Mononuclear cell (primary cell): ENCODE data around the gene ABT1. TPM values are rescaled to one million over a fixed set of nuclear protein-coding genes. Genes with fewer than 3 reads are reported as not detected.

Source experiments
- H3K27me3 ChIP-seq: 2 replicates; pipeline ENCODE4 v1.6.0; 2011; ENCODE audit warnings: low read length, control low read depth; ENCODE audit not compliant: insufficient read depth
- H3K4me1 ChIP-seq: 2 replicates; pipeline ENCODE4 v1.5.1; 2011; ENCODE audit warnings: mild to moderate bottlenecking, low read length, control low read depth; ENCODE audit not compliant: insufficient read depth
- H3K4me3 ChIP-seq: 2 replicates; pipeline ENCODE4 v1.5.1; 2011; ENCODE audit warnings: mild to moderate bottlenecking, low read length, moderate library complexity
- H3K9me3 ChIP-seq: 2 replicates; pipeline ENCODE4 v1.5.1; 2011; ENCODE audit warnings: low read depth, mild to moderate bottlenecking, control low read depth, low read length
- total RNA-seq: library from RNA; depleted of rRNA; stranded (reverse); fragments of >200 nt; gene quantifications from one replicate; pipeline ENCODE4 v1.2.3, GENCODE V29; 2012

The ABT1 gene
- total RNA-seq, 1 donor: 36.9 TPM

GRCh38 chr6:26609463-26609862 lies 12.7 kb downstream of the ABT1 start:
- Histone ChIP-seq H3K4me1 (peaks cover 11% of the 10 kb centered on the region), H3K4me3 (no peak overlapping the region), H3K9me3 (no peaks in the 10 kb centered on the region), H3K27me3 (peaks cover 30% of the 10 kb centered on the region)

GRCh38 chr6:26611599-26611998 lies 14.8 kb downstream of the ABT1 start:
- Histone ChIP-seq H3K4me3 (no peak overlapping the region), H3K27me3 (peaks cover 50% of the 10 kb centered on the region), H3K4me1 (peaks cover 14% of the 10 kb centered on the region), H3K9me3 (peaks cover 7% of the 10 kb centered on the region)

GRCh38 chr6:26613201-26613600 lies 16.4 kb downstream of the ABT1 start:
- Histone ChIP-seq H3K9me3 (peaks cover 12% of the 10 kb centered on the region), H3K27me3 (peaks cover 56% of the 10 kb centered on the region), H3K4me1 (peaks cover 14% of the 10 kb centered on the region), H3K4me3 (no peak overlapping the region)

- Histone ChIP-seq H3K4me3 (no peak overlapping the region), H3K9me3 (peaks cover 12% of the 10 kb centered on the region), H3K4me1 (peaks cover 14% of the 10 kb centered on the region), H3K27me3 (peaks cover 56% of the 10 kb centered on the region)
Measured at GRCh38 chr6:26613689-26614683, 17.2 kb downstream of the ABT1 start.

GRCh38 chr6:26623339-26623859 lies 26.6 kb downstream of the ABT1 start:
- no peak overlapping the region for H3K4me3 ChIP-seq
- H3K4me1 ChIP-seq: no peaks in the 10 kb centered on the region
- peaks cover 7% of the 10 kb centered on the region for H3K9me3 ChIP-seq

GRCh38 chr6:26624557-26624956 lies 27.8 kb downstream of the ABT1 start:
- Histone ChIP-seq H3K4me1 (no peaks in the 10 kb centered on the region), H3K4me3 (no peak overlapping the region), H3K27me3 (peaks cover 8% of the 10 kb centered on the region), H3K9me3 (peaks cover 7% of the 10 kb centered on the region)

More at GRCh38 chr6:26623339-26623859, 26.6 kb downstream of the ABT1 start:
- peaks cover 8% of the 10 kb centered on the region for H3K27me3 ChIP-seq

GRCh38 chr6:26627843-26628242 lies 31.1 kb downstream of the ABT1 start:
- H3K4me1 ChIP-seq: no peaks in the 10 kb centered on the region
- H3K27me3 ChIP-seq: no peaks in the 10 kb centered on the region
- H3K9me3 ChIP-seq: peaks cover 7% of the 10 kb centered on the region
- H3K4me3 ChIP-seq: no peak overlapping the region

- H3K4me3 ChIP-seq: no peak overlapping the region
- no peaks in the 10 kb centered on the region for H3K27me3 ChIP-seq
- peaks cover 6% of the 10 kb centered on the region for H3K9me3 ChIP-seq
- H3K4me1 ChIP-seq: no peaks in the 10 kb centered on the region
Measured at GRCh38 chr6:26629359-26629758, 32.6 kb downstream of the ABT1 start.

GRCh38 chr6:26640806-26641205 lies 44.1 kb downstream of the ABT1 start:
- no peaks in the 10 kb centered on the region for H3K27me3 ChIP-seq
- H3K9me3 ChIP-seq: peaks cover 29% of the 10 kb centered on the region
- no peak overlapping the region for H3K4me3 ChIP-seq
- no peaks in the 10 kb centered on the region for H3K4me1 ChIP-seq

GRCh38 chr6:26646074-26646473 lies 49.3 kb downstream of the ABT1 start:
- Histone ChIP-seq H3K27me3 (no peaks in the 10 kb centered on the region), H3K4me1 (no peaks in the 10 kb centered on the region), H3K4me3 (no peak overlapping the region), H3K9me3 (peaks cover 24% of the 10 kb centered on the region)

Other genes with a start within 250 kb of the ABT1 start
- gene BTN3A2, start 231.8 kb upstream of the ABT1 start, total RNA-seq: 32.0 TPM
- gene BTN2A2, start 213.8 kb upstream of the ABT1 start, total RNA-seq: 29.2 TPM
- 51.2 TPM for gene BTN3A1, start 194.7 kb upstream of the ABT1 start, total RNA-seq
- 19.4 TPM for gene BTN3A3, start 156.4 kb upstream of the ABT1 start, total RNA-seq
- gene BTN2A1, start 139.0 kb upstream of the ABT1 start, total RNA-seq: 11.1 TPM
- gene BTN1A1, start 96.7 kb upstream of the ABT1 start, total RNA-seq: not detected
- gene HMGN4, start 58.6 kb upstream of the ABT1 start, total RNA-seq: 40.4 TPM
- gene ZNF322, start 62.8 kb downstream of the ABT1 start, total RNA-seq: 1.2 TPM